IPS DF 6.9 (cell line): ENCODE measurements around the gene UNCX.

Experiments used
- DNase-seq: peaks from one replicate; pipeline ENCODE4 v3.0.0-alpha.2; 2013; ENCODE audit warnings: low read depth, low spot score
- H3K27ac ChIP-seq: one replicate; pipeline ENCODE4 v1.5.1; 2013; ENCODE audit warnings: low read length, control low read depth
- H3K27me3 ChIP-seq: 2 replicates; pipeline ENCODE4 v1.6.1; 2013; ENCODE audit warnings: mild to moderate bottlenecking, low read length; ENCODE audit not compliant: control insufficient read depth, insufficient read depth
- H3K36me3 ChIP-seq: 2 replicates; pipeline ENCODE4 v1.6.1; 2013; ENCODE audit warnings: low read length; ENCODE audit not compliant: control insufficient read depth, insufficient read depth
- H3K4me1 ChIP-seq: 2 replicates; pipeline ENCODE4 v1.6.1; 2013; ENCODE audit warnings: low read length; ENCODE audit not compliant: control insufficient read depth, insufficient read depth
- H3K4me3 ChIP-seq: 2 replicates; pipeline ENCODE4 v1.5.1; 2013; ENCODE audit warnings: mild to moderate bottlenecking, low read length
- H3K9me3 ChIP-seq: 2 replicates; pipeline ENCODE4 v1.6.1; 2013; ENCODE audit warnings: low read length, inconsistent platforms; ENCODE audit not compliant: control insufficient read depth, insufficient read depth
- WGBS: extraction: QIAGEN DNeasy Blood & Tissue Kit; methylation state at CpG from one replicate; pipeline ENCODE4 v1.1.7; 2013; ENCODE audit warnings: mixed read lengths, missing lambda C conversion rate; ENCODE audit not compliant: insufficient read length, insufficient coverage; 5-methylcytosine and 5-hydroxymethylcytosine counted together

UNCX gene

GRCh38 chr7:1244700-1245523 is 12.2 kb downstream of the UNCX start:
- peaks cover 87% of the 10 kb centered on the region for H3K27me3 ChIP-seq
- H3K27ac ChIP-seq, result no peak overlapping the region
- no peak overlapping the region for H3K4me3 ChIP-seq
- H3K36me3 ChIP-seq, result no peaks in the 10 kb centered on the region; the same call in 1 of the 2 replicates
- WGBS, result no CpG with 5 or more reads among the region's 14 CpGs
- H3K4me1 ChIP-seq, result peaks cover 27% of the 10 kb centered on the region
- DNase-seq, result no peak
- H3K9me3 ChIP-seq, result no peaks in the 10 kb centered on the region

- DNase-seq, result no peak
- no peak overlapping the region for H3K27ac ChIP-seq
- H3K27me3 ChIP-seq, result peaks cover 84% of the 10 kb centered on the region
- peaks cover 27% of the 10 kb centered on the region for H3K4me1 ChIP-seq
- H3K4me3 ChIP-seq, result no peak overlapping the region
- no CpG with 5 or more reads among the region's 12 CpGs for WGBS
- H3K9me3 ChIP-seq, result no peaks in the 10 kb centered on the region
- H3K36me3 ChIP-seq, result no peaks in the 10 kb centered on the region; the same call in 1 of the 2 replicates
Measured at GRCh38 chr7:1245524-1246050, 12.9 kb downstream of the UNCX start.

- Histone ChIP-seq H3K27ac (no peak overlapping the region), H3K9me3 (no peaks in the 10 kb centered on the region), H3K36me3 (no peaks in the 10 kb centered on the region; the same call in 1 of the 2 replicates), H3K27me3 (peaks cover 79% of the 10 kb centered on the region), H3K4me1 (peaks cover 27% of the 10 kb centered on the region), H3K4me3 (no peak overlapping the region)
- WGBS, result no CpG with 5 or more reads among the region's 48 CpGs
- no peak for DNase-seq
Measured at GRCh38 chr7:1246160-1246870, 13.6 kb downstream of the UNCX start.

- no peaks in the 10 kb centered on the region; the same call in 1 of the 2 replicates for H3K36me3 ChIP-seq
- H3K4me1 ChIP-seq, result peaks cover 26% of the 10 kb centered on the region
- no peak overlapping the region for H3K4me3 ChIP-seq
- H3K27ac ChIP-seq, result no peak overlapping the region
- H3K9me3 ChIP-seq, result no peaks in the 10 kb centered on the region
- DNase-seq, result no peak
- peaks cover 72% of the 10 kb centered on the region for H3K27me3 ChIP-seq
- no CpG with 5 or more reads among the region's 68 CpGs for WGBS
Measured at GRCh38 chr7:1246871-1247526, 14.3 kb downstream of the UNCX start.

- no CpG with 5 or more reads among the region's 48 CpGs for WGBS
- Histone ChIP-seq H3K36me3 (no peaks in the 10 kb centered on the region; the same call in 1 of the 2 replicates), H3K4me3 (no peak overlapping the region), H3K9me3 (no peaks in the 10 kb centered on the region), H3K27ac (no peak overlapping the region), H3K4me1 (peaks cover 24% of the 10 kb centered on the region), H3K27me3 (peaks cover 68% of the 10 kb centered on the region)
- no peak for DNase-seq
Measured at GRCh38 chr7:1247527-1248041, 14.9 kb downstream of the UNCX start.

GRCh38 chr7:1248143-1248915 is 15.7 kb downstream of the UNCX start:
- Histone ChIP-seq H3K27me3 (peaks cover 61% of the 10 kb centered on the region), H3K9me3 (no peaks in the 10 kb centered on the region), H3K4me3 (no peak overlapping the region), H3K4me1 (peaks cover 23% of the 10 kb centered on the region; the same call in 1 of the 2 replicates), H3K36me3 (no peaks in the 10 kb centered on the region; the same call in 1 of the 2 replicates), H3K27ac (no peak overlapping the region)
- no CpG with 5 or more reads among the region's 27 CpGs for WGBS
- DNase-seq, result no peak

GRCh38 chr7:1248916-1249581 is 16.4 kb downstream of the UNCX start:
- H3K36me3 ChIP-seq, result no peaks in the 10 kb centered on the region; the same call in 1 of the 2 replicates
- WGBS, result no CpG with 5 or more reads among the region's 26 CpGs
- H3K9me3 ChIP-seq, result no peaks in the 10 kb centered on the region
- H3K4me3 ChIP-seq, result no peak overlapping the region
- no peak for DNase-seq
- no peak overlapping the region for H3K27ac ChIP-seq
- H3K27me3 ChIP-seq, result peaks cover 55% of the 10 kb centered on the region
- peaks cover 19% of the 10 kb centered on the region; the same call in 1 of the 2 replicates for H3K4me1 ChIP-seq

- no peak overlapping the region for H3K4me3 ChIP-seq
- H3K27me3 ChIP-seq, result peaks cover 48% of the 10 kb centered on the region
- H3K36me3 ChIP-seq, result no peaks in the 10 kb centered on the region; the same call in 1 of the 2 replicates
- peaks cover 17% of the 10 kb centered on the region; the same call in 1 of the 2 replicates for H3K4me1 ChIP-seq
- H3K27ac ChIP-seq, result no peak overlapping the region
- no peak for DNase-seq
- H3K9me3 ChIP-seq, result no peaks in the 10 kb centered on the region
- WGBS, result no CpG with 5 or more reads among the region's 14 CpGs
Measured at GRCh38 chr7:1249731-1250130, 17.1 kb downstream of the UNCX start.

- H3K27me3 ChIP-seq, result peaks cover 36% of the 10 kb centered on the region
Measured at GRCh38 chr7:1250901-1251300, 18.2 kb downstream of the UNCX start.

More at GRCh38 chr7:1250901-1251300, 18.2 kb downstream of the UNCX start:
- peaks cover 23% of the 10 kb centered on the region for H3K4me1 ChIP-seq
- no peak overlapping the region for H3K4me3 ChIP-seq
- H3K27ac ChIP-seq, result no peak overlapping the region
- WGBS, result no CpG with 5 or more reads among the region's 8 CpGs
- no peak for DNase-seq
- no peaks in the 10 kb centered on the region; the same call in 1 of the 2 replicates for H3K36me3 ChIP-seq
- H3K9me3 ChIP-seq, result no peaks in the 10 kb centered on the region
